Measurements from ENCODE around the gene RFC3.

The RFC3 gene

DNA sequence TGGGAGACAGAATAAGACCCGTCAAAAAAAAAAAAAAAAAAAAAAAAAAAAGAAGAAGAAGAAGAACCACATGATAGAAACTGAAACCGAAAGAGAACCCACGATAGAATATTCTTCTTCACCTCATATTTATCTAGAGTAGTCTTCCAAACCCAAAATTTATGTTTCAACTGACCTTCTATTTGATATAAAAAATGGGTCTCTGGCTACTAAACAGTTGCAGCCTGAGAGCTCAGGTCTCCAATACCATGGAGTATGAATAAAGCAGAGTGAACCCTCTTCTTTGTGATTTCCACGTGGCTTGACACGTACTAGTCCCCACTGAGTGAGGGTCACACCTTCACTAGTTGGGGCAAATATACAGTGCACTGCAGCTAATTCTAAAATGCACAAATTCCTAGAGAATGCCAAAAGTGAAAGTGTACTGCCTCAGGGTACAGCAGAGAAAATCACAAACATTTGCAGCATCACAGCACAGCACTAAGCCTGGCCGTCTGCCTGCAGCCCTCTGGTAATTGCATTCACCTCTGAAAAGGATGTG is 30.8 kb upstream of the RFC3 start:
- no peaks in the 10 kb centered on the region for H3K27me3 ChIP-seq (ENCODE audit: control insufficient read depth in 1 of 2, insufficient read depth in 2 of 2, low read length in 2 of 2)
- peak overlapping the region; percentile 16 to 36 for H3K9ac ChIP-seq (ENCODE audit: low read depth in 1 of 2, low read length in 2 of 2)
- H3K4me1 ChIP-seq (ENCODE audit: control insufficient read depth in 1 of 2, insufficient read depth in 2 of 2, low read length in 2 of 2): peaks cover 0 to 5% of the 10 kb centered on the region in 2 donors
- no peaks in the 10 kb centered on the region for H3K36me3 ChIP-seq (ENCODE audit: control insufficient read depth in 1 of 2, insufficient read depth in 2 of 2, low read length in 2 of 2)
- H3K27ac ChIP-seq (ENCODE audit: low read depth, low read length): no peak overlapping the region
- H3K4me3 ChIP-seq (ENCODE audit: low read depth in 1 of 2, low read length in 2 of 2): peak overlapping the region; percentile 71 to 74
- no peaks in the 10 kb centered on the region for H3K9me3 ChIP-seq (ENCODE audit: control insufficient read depth in 1 of 2, low read length in 2 of 2)

DNA sequence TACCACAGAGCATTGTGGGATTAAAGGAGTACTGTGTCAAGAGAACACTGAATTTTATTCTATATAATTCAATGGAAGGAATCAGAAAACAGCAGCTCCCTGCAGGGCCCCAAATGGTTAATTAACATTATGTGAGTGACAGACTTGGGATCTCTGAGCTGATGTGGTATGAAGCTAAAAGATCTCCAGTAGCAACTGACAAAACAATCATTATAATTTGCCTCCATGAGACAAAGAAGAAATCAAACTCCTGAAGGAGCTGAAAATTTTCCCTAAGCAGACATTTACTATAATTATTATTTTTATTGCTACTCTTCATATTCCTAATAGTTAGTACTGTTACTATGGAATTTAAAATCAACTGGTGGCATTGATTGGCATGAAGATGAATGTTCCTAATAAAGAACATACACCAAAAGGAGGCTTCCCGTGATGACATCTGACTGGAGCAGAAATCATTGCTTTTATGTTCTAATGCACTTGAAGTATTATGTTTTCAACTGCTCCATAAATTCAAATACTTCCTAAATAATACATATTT is 28.8 kb upstream of the RFC3 start:
- Histone ChIP-seq H3K4me1 (ENCODE audit: control insufficient read depth in 1 of 2, insufficient read depth in 2 of 2, low read length in 2 of 2) (peaks cover 0 to 5% of the 10 kb centered on the region in 2 donors), H3K4me3 (ENCODE audit: low read depth in 1 of 2, low read length in 2 of 2) (no peak overlapping the region), H3K36me3 (ENCODE audit: control insufficient read depth in 1 of 2, insufficient read depth in 2 of 2, low read length in 2 of 2) (no peaks in the 10 kb centered on the region), H3K9me3 (ENCODE audit: control insufficient read depth in 1 of 2, low read length in 2 of 2) (no peaks in the 10 kb centered on the region), H3K27ac (ENCODE audit: low read depth, low read length) (no peak overlapping the region), H3K9ac (ENCODE audit: low read depth in 1 of 2, low read length in 2 of 2) (no peak overlapping the region), H3K27me3 (ENCODE audit: control insufficient read depth in 1 of 2, insufficient read depth in 2 of 2, low read length in 2 of 2) (no peaks in the 10 kb centered on the region)

DNA sequence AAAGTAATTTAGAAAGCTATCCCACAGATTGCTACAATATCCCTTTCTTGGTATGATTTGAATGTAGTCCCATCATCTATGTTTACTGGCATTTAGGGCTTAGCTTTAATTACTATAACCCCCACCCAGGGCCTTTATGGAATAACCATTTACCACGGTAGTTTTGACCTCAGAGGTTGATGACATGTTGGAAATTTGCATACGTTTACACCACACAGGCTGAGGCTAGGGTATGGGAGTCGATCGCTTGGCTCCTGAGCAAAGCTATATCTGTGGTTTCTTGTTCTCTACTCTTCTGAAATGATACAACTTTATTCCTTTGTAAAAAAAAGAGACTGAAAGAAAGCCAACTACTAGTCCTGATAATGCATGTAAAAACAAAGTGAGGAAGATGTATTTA is 28.2 kb upstream of the RFC3 start:
- H3K4me1 ChIP-seq (ENCODE audit: control insufficient read depth in 1 of 2, insufficient read depth in 2 of 2, low read length in 2 of 2): peaks cover 0 to 5% of the 10 kb centered on the region in 2 donors
- H3K9ac ChIP-seq (ENCODE audit: low read depth in 1 of 2, low read length in 2 of 2): no peak overlapping the region
- no peaks in the 10 kb centered on the region for H3K36me3 ChIP-seq (ENCODE audit: control insufficient read depth in 1 of 2, insufficient read depth in 2 of 2, low read length in 2 of 2)
- H3K4me3 ChIP-seq (ENCODE audit: low read depth in 1 of 2, low read length in 2 of 2): no peak overlapping the region
- no peak overlapping the region for H3K27ac ChIP-seq (ENCODE audit: low read depth, low read length)
- no peaks in the 10 kb centered on the region for H3K27me3 ChIP-seq (ENCODE audit: control insufficient read depth in 1 of 2, insufficient read depth in 2 of 2, low read length in 2 of 2)
- H3K9me3 ChIP-seq (ENCODE audit: control insufficient read depth in 1 of 2, low read length in 2 of 2): no peaks in the 10 kb centered on the region

DNA sequence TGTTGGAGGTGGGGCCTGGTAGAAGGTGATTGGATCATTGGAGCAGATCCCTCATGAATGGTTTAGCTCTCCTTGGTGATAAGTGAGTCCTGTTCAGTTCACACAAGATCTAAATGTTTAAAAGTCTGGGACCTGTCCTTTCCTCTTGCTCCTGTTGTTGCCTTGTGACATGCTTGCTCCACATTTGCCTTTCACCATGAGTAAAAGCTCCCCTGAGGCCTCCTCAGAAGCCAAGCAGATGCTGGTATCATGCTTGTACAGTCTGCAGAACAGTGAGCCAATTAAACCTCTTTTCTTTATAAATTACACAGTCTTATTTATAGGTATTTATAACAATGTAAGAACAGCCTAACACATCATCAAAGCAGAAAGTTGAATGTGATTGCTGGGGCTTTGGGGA is 24.2 kb upstream of the RFC3 start:
- H3K9ac ChIP-seq (ENCODE audit: low read depth in 1 of 2, low read length in 2 of 2): no peak overlapping the region
- no peaks in the 10 kb centered on the region for H3K4me1 ChIP-seq (ENCODE audit: control insufficient read depth in 1 of 2, insufficient read depth in 2 of 2, low read length in 2 of 2)
- no peaks in the 10 kb centered on the region for H3K36me3 ChIP-seq (ENCODE audit: control insufficient read depth in 1 of 2, insufficient read depth in 2 of 2, low read length in 2 of 2)
- H3K9me3 ChIP-seq (ENCODE audit: control insufficient read depth in 1 of 2, low read length in 2 of 2): no peaks in the 10 kb centered on the region
- H3K4me3 ChIP-seq (ENCODE audit: low read depth in 1 of 2, low read length in 2 of 2): no peak overlapping the region
- no peaks in the 10 kb centered on the region for H3K27me3 ChIP-seq (ENCODE audit: control insufficient read depth in 1 of 2, insufficient read depth in 2 of 2, low read length in 2 of 2)
- H3K27ac ChIP-seq (ENCODE audit: low read depth, low read length): no peak overlapping the region

DNA sequence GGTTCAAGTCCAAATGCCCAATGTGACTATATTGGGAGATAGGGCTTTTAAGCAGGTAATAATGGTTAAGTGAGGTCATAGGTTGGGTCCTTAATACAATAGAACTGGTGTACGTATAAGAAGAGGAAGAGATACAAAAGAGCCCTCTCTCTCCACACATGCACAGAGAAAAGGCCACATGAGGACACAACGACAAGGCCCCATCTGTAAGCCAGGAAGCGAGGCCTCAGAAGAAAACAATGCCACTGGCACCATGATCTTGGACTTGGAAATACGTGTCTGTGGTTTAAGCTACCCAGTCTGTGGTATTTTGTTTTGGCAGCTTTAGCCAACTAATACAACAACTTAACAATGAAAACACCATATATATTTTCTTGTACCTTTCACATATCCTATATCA is 23.4 kb upstream of the RFC3 start:
- no peak overlapping the region for H3K27ac ChIP-seq (ENCODE audit: low read depth, low read length)
- H3K36me3 ChIP-seq (ENCODE audit: control insufficient read depth in 1 of 2, insufficient read depth in 2 of 2, low read length in 2 of 2): no peaks in the 10 kb centered on the region
- H3K9ac ChIP-seq (ENCODE audit: low read depth in 1 of 2, low read length in 2 of 2): no peak overlapping the region
- H3K4me3 ChIP-seq (ENCODE audit: low read depth in 1 of 2, low read length in 2 of 2): no peak overlapping the region
- no peaks in the 10 kb centered on the region for H3K27me3 ChIP-seq (ENCODE audit: control insufficient read depth in 1 of 2, insufficient read depth in 2 of 2, low read length in 2 of 2)
- no peaks in the 10 kb centered on the region for H3K4me1 ChIP-seq (ENCODE audit: control insufficient read depth in 1 of 2, insufficient read depth in 2 of 2, low read length in 2 of 2)
- H3K9me3 ChIP-seq (ENCODE audit: control insufficient read depth in 1 of 2, low read length in 2 of 2): no peaks in the 10 kb centered on the region

DNA sequence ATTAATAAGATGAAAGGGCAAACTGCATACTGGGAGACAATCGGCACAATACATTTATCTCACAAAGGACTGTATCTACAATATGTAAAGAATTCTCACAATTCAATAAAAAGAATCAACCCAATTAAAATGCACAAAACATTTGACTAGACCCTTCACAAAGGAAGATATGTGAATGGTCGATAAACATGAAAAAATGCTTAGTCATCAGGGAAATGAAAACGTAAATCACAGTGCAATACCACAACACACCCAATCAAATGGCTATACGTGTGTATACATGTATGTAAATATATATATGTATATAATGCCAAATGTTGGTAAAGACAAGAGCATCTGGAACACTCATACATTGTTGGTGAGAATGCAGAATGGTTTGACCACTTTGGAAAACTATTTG is 21.9 kb upstream of the RFC3 start:
- Histone ChIP-seq H3K36me3 (ENCODE audit: control insufficient read depth in 1 of 2, insufficient read depth in 2 of 2, low read length in 2 of 2) (no peaks in the 10 kb centered on the region), H3K4me3 (ENCODE audit: low read depth in 1 of 2, low read length in 2 of 2) (no peak overlapping the region), H3K9ac (ENCODE audit: low read depth in 1 of 2, low read length in 2 of 2) (no peak overlapping the region), H3K27me3 (ENCODE audit: control insufficient read depth in 1 of 2, insufficient read depth in 2 of 2, low read length in 2 of 2) (no peaks in the 10 kb centered on the region), H3K27ac (ENCODE audit: low read depth, low read length) (no peak overlapping the region), H3K4me1 (ENCODE audit: control insufficient read depth in 1 of 2, insufficient read depth in 2 of 2, low read length in 2 of 2) (no peaks in the 10 kb centered on the region), H3K9me3 (ENCODE audit: control insufficient read depth in 1 of 2, low read length in 2 of 2) (no peaks in the 10 kb centered on the region)

DNA sequence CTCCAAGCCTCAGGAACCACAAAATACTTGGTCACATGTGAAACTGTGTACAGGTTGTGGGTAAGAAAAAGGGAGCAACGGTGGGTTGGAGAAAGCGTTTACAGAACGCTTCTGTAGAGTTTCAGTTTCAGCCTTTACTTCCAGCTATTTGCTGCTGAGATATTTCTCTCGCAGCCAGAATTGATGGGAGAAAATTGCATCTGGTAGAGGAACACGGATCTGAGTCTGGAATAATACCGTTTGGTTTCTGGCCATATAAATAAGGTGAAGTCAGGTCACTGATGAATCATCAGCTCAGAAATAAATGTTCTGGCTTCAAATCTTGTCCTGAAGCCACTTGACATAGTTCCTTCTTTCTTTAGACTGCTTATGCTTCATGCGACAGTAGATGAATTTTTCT is 20.3 kb upstream of the RFC3 start:
- Histone ChIP-seq H3K9ac (ENCODE audit: low read depth in 1 of 2, low read length in 2 of 2) (no peak overlapping the region), H3K36me3 (ENCODE audit: control insufficient read depth in 1 of 2, insufficient read depth in 2 of 2, low read length in 2 of 2) (no peaks in the 10 kb centered on the region), H3K4me3 (ENCODE audit: low read depth in 1 of 2, low read length in 2 of 2) (peak overlapping the region in 1 of 2 donors; percentile 34), H3K9me3 (ENCODE audit: control insufficient read depth in 1 of 2, low read length in 2 of 2) (no peaks in the 10 kb centered on the region), H3K4me1 (ENCODE audit: control insufficient read depth in 1 of 2, insufficient read depth in 2 of 2, low read length in 2 of 2) (no peaks in the 10 kb centered on the region), H3K27me3 (ENCODE audit: control insufficient read depth in 1 of 2, insufficient read depth in 2 of 2, low read length in 2 of 2) (peaks cover 0 to 5% of the 10 kb centered on the region in 2 donors), H3K27ac (ENCODE audit: low read depth, low read length) (no peak overlapping the region)

DNA sequence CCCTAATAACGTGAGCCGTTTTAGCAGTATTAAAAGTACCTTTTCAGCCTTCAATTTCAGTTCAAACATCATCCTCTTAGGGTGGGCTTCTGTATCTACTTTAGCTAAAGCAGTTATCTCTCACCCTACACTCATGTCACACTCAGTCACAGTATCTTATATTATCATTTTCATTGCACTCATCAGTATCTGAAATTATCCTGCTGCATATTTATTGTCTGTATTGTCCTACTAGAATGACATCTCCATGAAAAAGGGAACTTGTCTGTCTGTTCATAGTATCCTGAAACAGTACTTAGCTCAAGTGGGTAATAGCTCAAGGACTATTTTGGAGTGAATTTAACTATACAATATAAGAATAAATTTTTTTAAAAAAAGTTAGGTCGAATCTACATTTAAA is 19.9 kb upstream of the RFC3 start:
- Histone ChIP-seq H3K9me3 (ENCODE audit: control insufficient read depth in 1 of 2, low read length in 2 of 2) (no peaks in the 10 kb centered on the region), H3K9ac (ENCODE audit: low read depth in 1 of 2, low read length in 2 of 2) (no peak overlapping the region), H3K4me3 (ENCODE audit: low read depth in 1 of 2, low read length in 2 of 2) (no peak overlapping the region), H3K36me3 (ENCODE audit: control insufficient read depth in 1 of 2, insufficient read depth in 2 of 2, low read length in 2 of 2) (no peaks in the 10 kb centered on the region), H3K27ac (ENCODE audit: low read depth, low read length) (no peak overlapping the region), H3K27me3 (ENCODE audit: control insufficient read depth in 1 of 2, insufficient read depth in 2 of 2, low read length in 2 of 2) (peaks cover 0 to 6% of the 10 kb centered on the region in 2 donors), H3K4me1 (ENCODE audit: control insufficient read depth in 1 of 2, insufficient read depth in 2 of 2, low read length in 2 of 2) (no peaks in the 10 kb centered on the region)

DNA sequence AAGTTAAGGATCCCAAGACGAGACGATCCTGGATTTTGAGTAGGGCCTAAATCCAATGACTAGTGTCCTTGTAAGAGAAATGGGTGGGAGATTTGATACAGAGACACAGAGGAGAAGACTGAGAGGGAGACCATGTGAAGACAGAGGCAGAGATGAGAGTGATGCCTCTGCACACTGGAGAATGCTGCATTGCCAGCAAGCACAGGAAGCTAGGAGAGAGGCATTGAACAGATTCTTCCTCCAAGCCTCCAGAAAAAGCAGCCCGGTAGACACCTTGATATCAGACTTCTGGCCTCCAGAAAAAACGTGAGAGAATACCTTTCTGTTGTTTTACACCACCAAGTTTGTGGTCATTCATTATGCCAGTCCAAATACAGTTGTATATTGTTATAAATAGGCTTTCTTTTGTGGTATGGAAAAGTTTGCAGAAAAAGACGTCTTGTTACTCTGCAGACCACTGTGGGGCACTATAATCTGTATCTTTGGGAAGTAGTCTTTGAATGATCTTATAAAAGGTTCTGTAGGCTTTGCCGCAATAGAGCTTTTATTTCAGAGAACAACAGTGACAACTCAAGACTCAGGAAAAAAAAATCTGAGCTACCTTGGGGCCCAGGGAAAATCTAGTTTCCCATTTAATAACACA is 17.9 kb upstream of the RFC3 start:
- H3K9ac ChIP-seq (ENCODE audit: low read depth in 1 of 2, low read length in 2 of 2): no peak overlapping the region
- H3K27ac ChIP-seq (ENCODE audit: low read depth, low read length): no peak overlapping the region
- peaks cover 0 to 6% of the 10 kb centered on the region in 2 donors for H3K27me3 ChIP-seq (ENCODE audit: control insufficient read depth in 1 of 2, insufficient read depth in 2 of 2, low read length in 2 of 2)
- no peaks in the 10 kb centered on the region for H3K4me1 ChIP-seq (ENCODE audit: control insufficient read depth in 1 of 2, insufficient read depth in 2 of 2, low read length in 2 of 2)
- no peaks in the 10 kb centered on the region for H3K36me3 ChIP-seq (ENCODE audit: control insufficient read depth in 1 of 2, insufficient read depth in 2 of 2, low read length in 2 of 2)
- H3K9me3 ChIP-seq (ENCODE audit: control insufficient read depth in 1 of 2, low read length in 2 of 2): no peaks in the 10 kb centered on the region
- H3K4me3 ChIP-seq (ENCODE audit: low read depth in 1 of 2, low read length in 2 of 2): peak overlapping the region in 1 of 2 donors; percentile 13

DNA sequence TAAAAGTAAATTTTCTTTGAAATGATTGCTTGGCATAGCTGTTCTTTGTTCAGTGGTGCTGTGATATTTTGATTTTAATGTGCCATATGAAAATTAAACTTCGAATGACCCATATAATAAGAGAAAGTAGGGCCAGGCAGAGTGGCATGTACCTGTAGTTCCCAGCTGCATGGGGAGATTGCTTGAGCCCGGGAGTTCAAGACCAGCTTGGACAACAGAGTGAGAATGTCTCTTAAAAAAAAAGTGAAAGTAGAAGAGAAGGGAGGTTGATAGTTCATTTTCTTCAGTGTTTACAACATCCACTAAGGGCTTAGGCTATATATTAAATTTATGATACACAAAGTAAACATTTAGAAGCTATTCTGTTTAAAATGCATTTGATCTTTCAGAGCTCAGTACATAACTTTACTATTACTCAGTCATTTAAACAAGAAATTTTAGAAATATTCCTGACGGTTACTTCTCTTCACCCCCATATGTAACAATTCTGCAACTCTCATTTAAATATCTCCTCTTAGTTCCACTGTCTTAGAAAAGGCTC is 17.2 kb upstream of the RFC3 start:
- Histone ChIP-seq H3K27me3 (ENCODE audit: control insufficient read depth in 1 of 2, insufficient read depth in 2 of 2, low read length in 2 of 2) (peaks cover 0 to 6% of the 10 kb centered on the region in 2 donors), H3K36me3 (ENCODE audit: control insufficient read depth in 1 of 2, insufficient read depth in 2 of 2, low read length in 2 of 2) (no peaks in the 10 kb centered on the region), H3K4me1 (ENCODE audit: control insufficient read depth in 1 of 2, insufficient read depth in 2 of 2, low read length in 2 of 2) (no peaks in the 10 kb centered on the region), H3K4me3 (ENCODE audit: low read depth in 1 of 2, low read length in 2 of 2) (peak overlapping the region in 1 of 2 donors; percentile 13), H3K27ac (ENCODE audit: low read depth, low read length) (no peak overlapping the region), H3K9me3 (ENCODE audit: control insufficient read depth in 1 of 2, low read length in 2 of 2) (no peaks in the 10 kb centered on the region), H3K9ac (ENCODE audit: low read depth in 1 of 2, low read length in 2 of 2) (no peak overlapping the region)
